CD4-positive, alpha-beta T cell treated with Interferon alpha-2 for 1 hour (primary cell): ENCODE results near the gene IL18RAP.

ENCODE experiments used
- DNase-seq, 2 donors: peaks; one replicate each; pipeline ENCODE4 v3.0.0-alpha.2; 2020 to 2022

Gene IL18RAP

DNA sequence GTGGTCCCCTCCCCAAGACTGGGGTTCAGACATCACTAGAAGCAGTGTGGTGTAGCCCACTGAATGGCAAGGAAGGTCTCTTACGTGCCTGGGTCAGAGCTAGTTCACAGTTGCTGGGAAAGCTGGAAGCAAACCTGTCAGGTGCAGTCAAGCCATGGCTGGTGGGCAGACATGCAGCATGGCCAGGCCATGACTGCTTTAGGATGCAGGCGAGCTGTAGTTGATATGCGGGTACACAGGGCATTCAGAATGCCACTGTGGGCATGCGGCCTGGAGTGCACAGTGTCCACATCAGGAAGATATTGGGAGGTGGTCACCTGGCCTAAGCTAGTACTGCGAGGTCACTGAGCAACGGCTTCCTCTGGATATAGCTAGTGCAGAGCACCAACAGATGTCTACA is 38.2 kb downstream of the IL18RAP start:
- no peak for DNase-seq

DNA sequence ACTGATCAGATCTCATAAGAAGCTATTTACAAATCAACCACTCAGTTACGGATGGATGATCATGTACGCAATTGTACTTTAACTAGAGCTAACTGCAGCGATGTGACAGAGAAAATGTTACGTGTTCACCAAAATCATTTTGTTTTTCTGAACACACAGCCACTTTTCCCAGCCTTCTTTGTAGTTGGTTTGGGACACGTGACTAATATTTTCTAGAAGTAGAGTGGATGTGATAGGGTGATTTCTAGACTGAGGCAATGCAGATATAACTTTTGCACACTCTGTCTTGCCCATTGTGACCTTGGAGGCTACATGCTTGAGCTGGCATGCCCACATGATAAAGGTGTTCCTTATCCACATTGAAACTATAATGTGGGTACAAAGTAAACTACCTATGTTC is 40.2 kb downstream of the IL18RAP start:
- DNase-seq, result no peak

DNA sequence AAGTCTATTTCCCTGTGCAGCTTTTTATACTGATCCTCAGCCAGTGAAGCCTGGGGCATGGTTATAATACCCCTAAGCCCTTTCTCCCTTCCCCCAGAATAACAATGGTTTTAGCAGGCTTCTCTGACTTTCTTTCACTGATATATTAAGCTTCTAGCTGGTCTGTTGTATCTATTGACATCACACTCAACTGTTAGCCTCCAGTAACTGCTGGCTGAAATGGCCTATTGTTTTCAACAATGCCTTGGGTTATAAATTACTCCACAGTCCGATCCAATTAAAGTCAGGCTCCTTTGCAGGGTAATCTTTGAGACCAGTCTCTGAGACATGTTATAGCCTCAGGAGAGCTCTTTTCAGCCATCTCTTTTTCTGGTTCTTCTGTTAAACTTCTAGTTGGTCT is 47.2 kb downstream of the IL18RAP start:
- no peak for DNase-seq

DNA sequence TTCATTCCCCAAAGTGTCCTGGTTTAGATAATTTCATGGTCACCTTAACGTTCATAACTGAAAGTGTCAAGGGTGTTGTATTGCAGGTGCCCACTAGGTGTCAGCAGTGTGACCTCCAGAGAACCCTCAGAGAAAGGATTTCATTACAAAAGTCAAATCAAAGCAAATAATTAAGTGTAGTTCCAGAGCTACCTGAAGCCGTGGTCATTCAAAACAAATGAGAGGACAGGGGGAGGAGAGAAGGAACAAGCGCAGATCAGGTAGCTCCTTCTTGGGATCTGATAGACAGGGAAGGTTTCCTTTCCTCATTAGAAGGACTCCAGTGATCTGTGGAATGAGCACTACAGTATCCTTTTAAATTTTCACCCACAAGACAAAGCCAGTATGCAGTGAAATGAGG is 50.1 kb downstream of the IL18RAP start, which contains the start of gene SLC9A4:
SLC9A4 (plus strand) TSS at position 207 of the 400 bp plus-strand sequence. CDS start 534 bp downstream, outside the sequence.
- DNase-seq, result peak; percentile 33 to 50

DNA sequence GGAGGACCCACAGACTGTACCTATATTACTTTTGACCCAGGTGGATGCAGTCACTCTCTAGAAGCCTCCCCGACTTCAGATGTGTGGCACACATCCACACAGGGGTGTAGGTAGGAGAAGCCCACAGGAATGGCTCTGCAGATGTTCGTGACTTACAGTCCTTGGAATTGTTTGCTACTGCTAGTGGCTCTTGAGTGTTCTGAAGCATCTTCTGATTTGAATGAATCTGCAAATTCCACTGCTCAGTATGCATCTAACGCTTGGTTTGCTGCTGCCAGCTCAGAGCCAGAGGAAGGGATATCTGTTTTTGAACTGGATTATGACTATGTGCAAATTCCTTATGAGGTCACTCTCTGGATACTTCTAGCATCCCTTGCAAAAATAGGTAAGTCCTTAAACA is 50.7 kb downstream of the IL18RAP start:
- no peak for DNase-seq

DNA sequence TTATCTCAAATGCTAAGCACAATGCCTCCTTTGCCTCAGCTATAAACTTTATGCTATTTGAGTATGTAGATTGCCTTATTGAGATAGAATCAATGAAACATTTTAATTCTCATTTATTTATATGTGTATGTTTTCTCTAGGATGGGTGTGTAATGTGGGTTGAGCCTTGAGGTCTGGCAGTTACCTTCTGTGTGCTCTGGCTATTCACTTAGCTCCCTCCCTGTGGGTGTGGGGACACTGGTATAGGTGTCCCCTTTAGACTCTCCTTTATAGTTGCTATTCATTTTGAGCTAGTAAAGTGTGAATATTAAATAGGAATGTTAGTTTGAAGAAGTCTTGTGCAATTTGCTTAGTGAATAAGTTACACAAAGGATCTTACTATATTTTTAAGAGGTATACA is 51.8 kb downstream of the IL18RAP start:
- DNase-seq, result no peak

DNA sequence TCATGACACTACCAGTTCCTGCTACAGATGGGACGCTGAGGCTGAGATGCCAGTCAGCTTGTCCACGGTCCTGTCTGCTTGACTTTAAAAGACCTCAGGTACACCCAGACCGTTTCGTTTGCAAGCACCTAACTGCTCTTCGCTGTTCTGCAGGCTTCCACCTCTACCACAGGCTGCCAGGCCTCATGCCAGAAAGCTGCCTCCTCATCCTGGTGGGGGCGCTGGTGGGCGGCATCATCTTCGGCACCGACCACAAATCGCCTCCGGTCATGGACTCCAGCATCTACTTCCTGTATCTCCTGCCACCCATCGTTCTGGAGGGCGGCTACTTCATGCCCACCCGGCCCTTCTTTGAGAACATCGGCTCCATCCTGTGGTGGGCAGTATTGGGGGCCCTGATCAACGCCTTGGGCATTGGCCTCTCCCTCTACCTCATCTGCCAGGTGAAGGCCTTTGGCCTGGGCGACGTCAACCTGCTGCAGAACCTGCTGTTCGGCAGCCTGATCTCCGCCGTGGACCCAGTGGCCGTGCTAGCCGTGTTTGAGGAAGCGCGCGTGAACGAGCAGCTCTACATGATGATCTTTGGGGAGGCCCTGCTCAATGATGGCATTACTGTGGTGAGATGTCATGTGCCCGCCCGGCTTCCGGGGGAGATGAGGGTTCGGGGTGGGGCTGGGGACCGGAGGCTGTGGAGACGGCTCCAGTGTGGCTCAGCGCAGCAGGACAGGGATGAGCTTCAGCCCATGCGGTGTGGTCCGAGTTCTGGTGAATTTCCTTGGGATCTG is 55.9 kb downstream of the IL18RAP start:
- DNase-seq, result no peak

DNA sequence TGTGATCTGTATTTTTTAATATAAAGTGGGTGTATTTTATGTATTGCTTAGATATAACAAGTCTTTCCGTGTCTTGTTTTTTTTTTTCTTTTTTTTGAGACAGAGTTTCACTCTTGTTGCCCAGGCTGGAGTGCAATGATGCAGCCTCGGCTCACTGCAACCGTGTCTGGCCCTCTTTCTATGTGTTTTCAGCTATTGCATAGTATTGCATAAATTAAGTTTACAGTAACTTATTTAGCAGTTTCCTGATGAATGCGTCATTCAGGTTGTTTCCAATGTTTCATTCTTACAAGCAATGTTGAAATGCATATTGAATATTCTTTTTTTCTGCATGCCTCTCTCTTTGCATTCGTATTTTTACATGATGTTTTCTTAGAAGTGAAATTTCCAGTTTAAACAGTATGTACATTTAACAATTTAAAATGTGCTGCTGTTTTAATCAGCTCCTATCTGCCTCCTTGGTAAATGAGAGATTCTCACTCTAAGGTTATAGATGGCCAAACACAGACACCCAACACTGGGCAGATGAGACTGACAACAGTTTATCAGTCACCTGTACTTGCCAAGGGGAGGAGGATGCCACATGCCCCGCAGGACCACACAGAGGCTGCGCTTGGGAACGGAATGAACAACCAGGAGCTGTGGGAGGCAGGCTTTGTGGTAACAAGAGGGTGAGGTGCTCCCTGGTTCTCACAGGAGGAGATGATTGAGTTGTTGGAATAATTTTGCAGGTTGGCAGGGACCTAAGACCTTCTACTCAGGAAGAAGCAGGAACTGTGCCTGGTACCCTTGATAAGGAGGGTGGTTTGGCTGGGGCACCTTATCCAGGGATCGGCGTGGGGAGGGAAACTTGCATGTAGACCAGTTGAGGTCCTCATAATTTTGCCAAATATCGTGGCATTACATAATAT is 57.6 kb downstream of the IL18RAP start:
- DNase-seq, result no peak

DNA sequence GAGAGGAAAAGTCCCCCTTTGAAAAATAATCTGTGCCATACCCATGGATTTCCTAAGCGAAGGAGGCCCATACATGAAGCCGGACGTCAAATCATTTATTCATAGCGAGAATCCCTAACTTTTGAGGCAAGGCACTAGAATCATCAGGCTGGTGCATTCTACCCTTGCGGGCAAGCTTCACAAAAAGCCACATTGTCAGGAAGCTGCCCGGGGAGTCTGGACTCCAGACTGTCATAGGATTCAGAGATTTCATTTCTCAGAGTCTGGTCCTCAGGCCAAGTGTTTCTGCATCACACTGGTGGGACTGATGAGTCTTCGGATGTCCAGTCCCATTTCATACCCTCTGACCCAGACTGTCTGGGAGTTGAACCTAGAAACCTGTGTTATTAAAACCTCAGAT is 59.0 kb downstream of the IL18RAP start:
- DNase-seq, result no peak

DNA sequence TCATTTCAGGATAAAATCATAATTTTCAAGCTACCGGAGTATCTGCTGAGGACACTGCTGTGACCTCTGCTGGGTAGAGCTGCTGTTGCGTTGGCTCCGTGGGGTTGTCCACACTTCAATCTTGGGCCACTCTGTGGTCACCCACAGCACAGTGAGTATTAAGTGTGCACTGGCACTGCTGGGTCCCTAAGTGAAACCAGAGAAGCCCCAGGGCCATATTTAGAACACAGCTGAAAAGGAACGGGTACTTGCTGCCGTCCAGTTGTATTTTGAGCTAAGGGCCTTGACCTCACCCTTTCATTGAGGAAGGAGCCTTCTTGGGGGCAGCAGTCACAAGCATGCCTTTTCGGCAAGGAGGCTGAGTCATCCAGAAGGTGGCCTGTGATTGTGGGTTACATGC is 60.1 kb downstream of the IL18RAP start:
- no peak for DNase-seq

DNA sequence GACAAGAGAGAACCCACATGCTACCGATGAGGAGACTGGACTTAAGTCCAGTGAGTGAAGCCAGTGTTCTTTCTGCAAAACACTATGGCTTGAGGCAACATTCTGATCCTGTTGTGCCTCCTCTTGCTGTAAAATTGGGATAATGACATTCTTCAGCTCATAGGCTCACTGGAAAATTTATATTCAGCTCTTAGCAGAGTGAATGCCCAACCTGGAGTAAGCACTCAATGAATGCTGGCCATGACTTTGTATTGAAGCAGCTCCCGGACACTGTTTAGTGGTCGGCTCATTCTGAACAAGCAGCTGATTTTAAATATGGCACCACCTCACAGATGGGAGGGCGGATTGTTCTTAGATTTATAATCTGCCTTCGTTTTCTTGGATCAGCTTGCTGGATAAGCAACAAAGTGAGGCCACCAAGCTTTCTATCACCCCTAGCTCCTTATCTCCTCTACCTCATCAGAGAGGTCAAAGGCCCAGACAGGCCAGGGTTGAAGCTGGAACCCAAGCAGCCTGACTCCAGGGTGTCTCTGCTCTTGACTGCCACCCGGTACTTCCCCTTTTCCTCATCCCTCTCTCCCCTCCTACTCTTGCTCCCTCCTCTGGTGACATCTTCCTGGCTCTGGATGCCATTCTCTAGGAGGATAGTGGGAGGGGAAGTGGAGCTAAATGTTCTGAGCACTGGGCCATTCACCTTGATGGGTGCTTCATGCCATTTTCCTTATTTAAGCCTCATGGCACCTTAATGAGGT is 61.5 kb downstream of the IL18RAP start:
- DNase-seq, result no peak

DNA sequence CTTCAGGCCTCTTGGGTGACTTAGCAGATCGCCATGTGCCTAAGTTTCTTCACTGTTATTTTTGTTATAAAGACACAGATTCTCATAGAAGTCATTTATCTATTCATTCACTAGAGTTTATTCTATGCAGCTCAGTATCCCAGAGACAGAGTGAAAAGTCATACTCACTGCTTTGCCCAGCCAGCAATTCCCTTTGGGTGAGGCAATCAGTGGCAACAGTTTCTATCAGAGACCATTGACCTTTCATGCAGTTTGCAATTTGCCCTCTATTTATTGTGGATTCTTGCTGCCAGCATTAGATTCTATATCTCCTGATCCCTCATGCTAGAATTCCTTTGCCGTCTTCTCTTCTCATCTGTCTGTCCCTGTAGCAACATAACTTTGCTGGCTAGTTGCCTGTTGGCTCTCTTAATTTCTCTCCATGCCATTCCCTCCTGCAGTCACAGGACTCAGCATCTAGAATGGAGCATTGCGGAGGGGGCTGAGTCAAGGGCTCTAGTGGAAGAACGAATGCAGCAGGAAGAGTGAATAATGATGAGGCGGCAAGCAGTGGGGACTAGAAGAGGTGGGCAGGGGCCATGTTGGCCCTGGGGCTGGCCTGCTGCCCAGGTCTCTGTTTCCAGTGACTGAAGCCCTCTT is 62.3 kb downstream of the IL18RAP start:
- DNase-seq, result no peak

DNA sequence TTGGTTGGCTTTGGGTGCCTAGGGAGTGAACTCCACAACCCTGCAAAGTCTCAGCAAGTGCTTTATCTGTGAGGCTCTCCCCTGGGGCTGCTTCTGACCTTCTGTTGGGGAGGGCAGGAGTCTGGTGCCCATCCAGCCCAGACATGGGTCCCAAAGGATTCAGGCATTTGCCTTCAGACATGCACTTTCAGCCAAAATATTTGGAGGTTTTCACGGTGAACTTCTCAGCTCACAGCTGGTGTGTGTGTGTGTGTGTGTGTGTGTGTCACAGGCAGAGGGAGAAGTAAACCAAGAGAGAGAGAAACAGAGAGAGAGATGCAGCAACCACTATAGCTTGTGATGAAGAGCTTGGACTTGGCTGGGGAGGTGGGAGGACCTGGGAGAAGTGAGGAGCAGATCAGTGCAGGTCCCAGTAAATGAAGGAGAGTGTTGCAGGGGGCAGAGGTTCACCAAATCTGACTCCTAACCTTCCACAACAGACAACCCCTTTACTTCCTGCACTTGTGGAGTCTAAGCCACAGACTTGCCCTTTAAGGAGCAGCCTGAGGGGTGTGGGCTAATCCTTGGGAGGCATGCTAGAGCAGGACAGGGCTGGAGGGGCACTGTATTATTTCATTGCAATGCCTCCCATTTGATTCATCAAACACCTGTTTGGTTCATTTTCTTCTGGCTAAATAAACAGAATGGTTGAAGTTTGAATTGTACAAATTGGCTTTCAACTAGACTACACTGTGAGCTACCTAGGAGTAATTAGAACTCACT is 64.2 kb downstream of the IL18RAP start:
- DNase-seq, result no peak

DNA sequence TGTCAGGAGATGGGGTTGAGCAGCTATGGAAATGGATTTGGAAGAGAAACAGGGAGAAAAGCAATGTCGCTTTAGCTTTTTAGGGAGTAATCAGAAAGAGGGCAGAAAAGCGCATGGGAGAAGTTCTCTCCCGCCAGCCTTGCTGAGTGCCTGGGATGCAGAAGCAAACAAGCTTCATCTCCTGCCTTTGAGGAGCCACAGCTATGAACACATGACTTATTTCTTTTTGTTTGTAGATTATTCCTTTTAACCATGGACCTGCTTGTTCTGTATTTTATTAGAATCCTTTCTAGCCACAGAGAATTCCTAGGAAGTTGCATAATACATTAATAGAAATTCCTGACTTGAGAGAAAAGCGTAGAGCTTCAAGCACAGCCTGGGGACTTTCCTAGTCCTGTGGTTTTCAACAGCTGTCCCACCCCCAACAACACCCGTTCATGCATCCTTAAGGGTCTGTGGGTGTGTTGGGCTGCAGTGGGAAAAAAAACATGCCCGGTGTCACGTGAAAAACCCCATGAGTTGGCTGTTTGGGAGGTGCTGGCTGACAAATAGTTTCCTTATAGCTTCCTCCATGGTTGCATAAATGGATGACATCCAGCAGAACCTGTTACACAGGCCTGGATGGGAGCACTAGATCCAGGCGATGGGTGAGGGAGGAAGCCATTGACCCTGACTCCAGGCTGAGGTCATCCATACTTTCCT is 65.0 kb downstream of the IL18RAP start:
- DNase-seq, result no peak

DNA sequence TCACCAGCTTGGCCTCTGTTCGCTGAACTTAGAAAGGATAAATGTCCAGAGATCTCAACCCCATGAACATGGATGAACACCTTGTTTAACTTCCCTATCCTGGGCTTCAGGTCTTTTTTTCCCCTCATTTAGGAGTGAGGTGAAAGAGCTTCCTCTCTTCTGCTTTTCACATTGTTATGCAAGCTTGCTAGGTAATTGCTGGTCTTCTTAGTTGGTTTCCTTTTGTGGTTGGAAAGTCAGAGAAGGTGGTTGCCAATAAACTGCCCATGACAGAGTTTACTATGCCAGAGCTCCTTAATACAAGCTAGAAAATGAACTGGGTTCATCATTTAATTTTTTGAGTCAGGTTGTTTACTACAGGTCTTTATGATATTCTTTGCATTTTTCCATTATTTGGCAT is 66.7 kb downstream of the IL18RAP start:
- DNase-seq, result no peak

DNA sequence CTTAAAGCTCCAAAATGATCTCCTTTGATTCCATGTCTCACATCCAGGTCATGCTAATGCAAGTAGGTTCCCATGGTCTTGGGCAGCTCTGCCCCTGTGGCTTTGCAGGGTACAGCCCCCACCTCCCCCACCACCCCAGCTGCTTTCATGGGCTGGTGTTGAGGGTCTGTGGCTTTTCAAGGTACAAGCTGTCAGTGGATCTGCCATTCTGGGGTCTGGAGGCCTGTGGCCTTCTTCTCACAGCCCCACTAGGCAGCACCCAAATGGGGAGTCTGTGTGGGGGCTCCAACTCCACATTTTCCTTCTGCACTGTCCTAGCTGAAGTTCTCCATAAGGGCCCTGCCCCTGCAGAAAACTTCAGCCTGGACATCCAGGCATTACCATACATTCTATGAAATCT is 69.0 kb downstream of the IL18RAP start:
- DNase-seq, result no peak

DNA sequence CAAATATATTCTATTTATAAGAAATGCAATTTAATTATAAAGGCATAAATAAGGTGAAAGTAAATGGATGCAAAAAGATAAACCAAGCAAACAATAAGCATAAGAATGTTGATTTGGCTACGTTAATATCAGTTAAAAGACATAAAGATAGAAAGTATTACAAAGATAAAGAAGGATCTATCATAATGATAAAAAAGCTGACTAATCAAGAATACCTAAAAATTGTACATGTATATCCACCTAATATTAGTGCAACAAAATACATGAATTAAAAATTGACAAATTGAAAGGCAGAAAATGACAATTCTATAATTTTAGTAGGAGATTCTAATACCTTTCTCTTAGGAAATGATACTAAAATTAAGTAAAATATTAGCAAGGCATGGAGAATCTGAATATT is 71.6 kb downstream of the IL18RAP start:
- no peak for DNase-seq

DNA sequence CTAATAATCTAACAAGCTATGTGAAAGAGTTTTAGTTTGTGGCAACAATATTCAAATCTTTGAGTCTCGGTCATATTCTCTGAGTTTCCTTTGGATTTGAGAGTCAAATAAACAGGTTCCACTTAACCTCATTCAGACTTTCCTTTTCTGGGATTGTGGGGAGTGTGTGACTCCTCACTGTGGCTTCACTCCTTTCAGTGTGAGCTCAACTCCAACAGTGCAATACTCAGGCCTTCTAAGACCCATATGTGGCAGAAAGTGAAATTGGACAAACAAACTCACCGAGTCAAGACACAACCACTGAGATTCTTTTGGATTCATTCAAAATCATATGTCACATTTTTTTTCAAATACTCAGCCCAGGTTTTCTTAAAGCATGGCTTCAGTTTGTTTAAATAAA is 75.5 kb downstream of the IL18RAP start:
- no peak for DNase-seq

DNA sequence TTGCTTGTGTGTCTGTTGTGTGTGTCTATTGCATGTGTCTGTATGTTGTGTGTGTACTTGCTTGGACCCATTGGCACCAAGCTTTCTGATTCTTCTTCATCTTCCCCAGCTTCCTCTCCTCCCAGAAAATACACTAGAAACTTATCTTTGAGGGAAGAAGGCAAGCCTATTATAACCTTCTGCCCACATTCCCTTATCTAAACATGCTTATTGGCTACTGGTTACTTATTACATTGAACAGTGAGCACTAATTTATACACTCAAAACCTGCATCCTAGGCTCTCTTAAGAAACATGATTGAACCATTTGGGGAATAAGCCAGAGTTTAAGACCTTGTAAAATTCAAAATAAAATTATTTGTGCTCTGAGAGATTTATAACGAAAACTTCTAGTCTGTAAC is 76.6 kb downstream of the IL18RAP start:
- DNase-seq, result no peak
